BLaER1 (cell line): Measurements from ENCODE around the gene C6orf62.
"Not testable (repeated sequence)": the region's sequence is repeated elsewhere in the genome, so short reads cannot be mapped to it uniquely, and the experiment has no call there.

Source experiments
- H3K27ac ChIP-seq: shearing (Covaris generic); formaldehyde crosslinking; 2 replicates; pipeline ENCODE4 v1.8.1; 2022
- H3K27me3 ChIP-seq: shearing (Covaris generic); formaldehyde crosslinking; 2 replicates; pipeline ENCODE4 v1.8.1; 2022
- H3K36me3 ChIP-seq: shearing (Covaris generic); formaldehyde crosslinking; 2 replicates; pipeline ENCODE4 v1.8.1; 2022
- H3K4me1 ChIP-seq: shearing (Covaris generic); formaldehyde crosslinking; 2 replicates; pipeline ENCODE4 v1.8.1; 2022
- H3K4me2 ChIP-seq: shearing (Covaris generic); formaldehyde crosslinking; 2 replicates; pipeline ENCODE4 v1.8.1; 2022
- H3K4me3 ChIP-seq: shearing (Covaris generic); formaldehyde crosslinking; 2 replicates; pipeline ENCODE4 v1.8.1; 2022
- H3K9ac ChIP-seq: shearing (Covaris generic); formaldehyde crosslinking; 2 replicates; pipeline ENCODE4 v1.8.1; 2022
- H3K9me3 ChIP-seq: shearing (Covaris generic); formaldehyde crosslinking; 2 replicates; pipeline ENCODE4 v1.8.1; 2022
- H4K20me1 ChIP-seq: shearing (Covaris generic); formaldehyde crosslinking; 2 replicates; pipeline ENCODE4 v1.8.1; 2022
- Cebpa-rat ChIP-seq: shearing (Covaris generic); IDR thresholded peaks from 2 replicates; pipeline ENCODE4 v1.8.1; 2022

C6orf62 gene

DNA sequence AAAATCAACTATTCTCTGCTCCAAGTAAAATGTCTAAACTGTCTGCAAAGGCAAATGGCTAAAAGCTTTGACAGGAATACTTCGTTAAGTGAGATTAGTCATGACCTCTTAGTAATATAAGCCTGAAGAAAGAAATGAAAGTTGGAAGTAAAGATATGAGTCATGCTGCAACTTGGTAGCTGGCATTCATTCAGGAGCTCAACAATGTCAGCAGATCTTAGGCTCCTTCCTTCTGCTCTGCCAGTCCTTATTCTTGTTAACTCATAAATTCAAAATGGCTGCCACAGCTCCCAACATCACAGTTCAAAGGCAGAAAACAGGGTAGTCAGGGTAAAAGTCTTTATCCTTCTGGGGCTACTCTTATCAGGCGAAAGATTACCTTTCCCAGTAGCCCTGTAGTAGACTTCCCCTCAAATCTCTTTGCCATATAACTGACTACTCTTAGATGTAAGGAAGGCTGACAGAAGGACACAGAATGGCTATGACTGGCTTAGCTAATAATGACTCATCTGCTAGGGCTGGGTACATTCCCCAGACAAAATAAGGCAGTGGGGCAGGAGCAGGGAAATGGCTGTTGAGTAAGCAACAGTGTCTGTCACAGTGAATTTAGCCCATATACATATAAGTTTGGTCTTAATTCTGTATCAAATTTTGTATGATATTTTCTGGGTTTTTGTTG lies 24.4 kb upstream of the C6orf62 start:
- Histone ChIP-seq H4K20me1 (no peaks in the 10 kb centered on the region), H3K36me3 (no peaks in the 10 kb centered on the region), H3K4me2 (no peak overlapping the region), H3K4me3 (no peak overlapping the region), H3K27me3 (no peaks in the 10 kb centered on the region), H3K4me1 (no peaks in the 10 kb centered on the region), H3K27ac (no peak overlapping the region), H3K9me3 (peaks cover 4% of the 10 kb centered on the region; the same call in 1 of the 2 replicates), H3K9ac (no peak overlapping the region)
- TF ChIP-seq Cebpa-rat = no peak

DNA sequence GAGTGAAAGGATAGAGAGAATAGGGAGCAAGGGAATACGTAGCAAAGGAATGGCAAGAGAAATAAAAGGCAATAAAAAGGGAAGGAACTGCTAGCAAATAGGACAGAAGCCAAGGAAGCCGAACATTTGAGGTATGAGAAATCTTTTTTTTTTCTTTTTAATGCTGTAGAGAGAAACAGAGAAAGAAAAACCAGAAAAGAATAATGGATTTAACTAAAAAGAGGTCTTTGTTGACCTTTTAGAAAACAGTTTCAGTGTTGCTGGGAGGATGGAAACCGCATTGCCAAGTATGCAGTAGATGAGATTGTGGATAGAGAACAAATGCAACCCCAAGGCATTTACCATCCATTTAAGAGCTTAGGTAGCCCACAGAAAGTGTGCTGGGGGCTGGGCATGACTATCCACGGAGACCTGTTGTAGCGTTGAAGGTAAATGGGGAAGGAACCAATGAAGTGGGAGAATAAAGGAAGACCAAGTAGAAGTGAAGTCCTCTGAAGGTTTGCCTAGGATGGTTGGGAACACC lies 23.3 kb upstream of the C6orf62 start:
- peaks cover 4% of the 10 kb centered on the region; the same call in 1 of the 2 replicates for H3K9me3 ChIP-seq
- H4K20me1 ChIP-seq = no peaks in the 10 kb centered on the region
- no peak overlapping the region for H3K27ac ChIP-seq
- no peaks in the 10 kb centered on the region for H3K36me3 ChIP-seq
- no peak for TF ChIP-seq Cebpa-rat
- no peak overlapping the region for H3K4me2 ChIP-seq
- H3K4me3 ChIP-seq = no peak overlapping the region
- H3K4me1 ChIP-seq = no peaks in the 10 kb centered on the region
- H3K9ac ChIP-seq = no peak overlapping the region
- H3K27me3 ChIP-seq = no peaks in the 10 kb centered on the region

DNA sequence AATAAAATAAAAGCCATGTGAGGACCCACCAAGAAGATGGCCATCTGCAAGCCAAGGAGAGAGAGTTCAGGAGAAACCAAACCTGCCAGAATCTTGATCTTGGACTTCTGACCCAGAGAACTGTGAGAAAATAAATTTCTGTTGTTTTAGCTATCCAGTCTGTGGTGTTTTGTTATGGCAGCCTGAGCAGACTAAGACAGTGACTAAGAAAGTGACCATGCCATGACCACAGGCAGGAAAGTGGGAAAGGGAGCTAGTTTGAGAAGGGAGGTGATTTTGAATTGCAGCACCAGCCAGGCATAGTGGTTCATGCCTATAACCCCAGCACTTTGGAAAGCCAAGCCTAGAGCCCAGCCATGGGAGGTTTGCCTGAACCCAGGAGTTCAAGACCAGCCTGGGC lies 21.9 kb upstream of the C6orf62 start:
- Histone ChIP-seq H3K4me2 (no peak overlapping the region), H3K9ac (no peak overlapping the region), H3K4me3 (no peak overlapping the region), H3K4me1 (no peaks in the 10 kb centered on the region), H3K27ac (no peak overlapping the region), H4K20me1 (no peaks in the 10 kb centered on the region), H3K9me3 (peaks cover 4% of the 10 kb centered on the region; the same call in 1 of the 2 replicates), H3K36me3 (no peaks in the 10 kb centered on the region), H3K27me3 (no peaks in the 10 kb centered on the region)
- no peak for TF ChIP-seq Cebpa-rat

DNA sequence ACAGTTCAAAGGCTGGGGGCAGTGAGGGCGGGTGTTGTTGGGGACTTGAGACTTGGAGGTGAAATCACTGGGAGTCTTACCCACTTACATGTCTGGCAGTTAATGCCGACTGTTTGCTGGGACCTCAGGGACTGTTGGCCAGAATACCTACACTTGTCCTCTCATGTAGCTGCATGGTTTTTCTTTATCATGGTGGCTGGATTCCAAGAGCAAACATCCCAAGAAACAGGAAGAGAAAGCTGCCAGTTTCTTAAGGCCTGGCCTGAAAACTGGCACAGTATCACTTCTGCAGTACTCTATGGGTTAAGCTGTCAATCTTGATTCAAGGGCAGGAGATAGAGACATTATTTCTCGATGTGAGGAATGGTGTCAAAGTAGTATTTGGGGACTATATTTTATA lies 19.8 kb upstream of the C6orf62 start:
- TF ChIP-seq Cebpa-rat = no peak
- Histone ChIP-seq H3K27me3 (no peaks in the 10 kb centered on the region), H3K4me3 (no peak overlapping the region), H3K9ac (no peak overlapping the region), H3K9me3 (peaks cover 4% of the 10 kb centered on the region; the same call in 1 of the 2 replicates), H3K4me2 (no peak overlapping the region), H3K4me1 (no peaks in the 10 kb centered on the region), H4K20me1 (no peaks in the 10 kb centered on the region), H3K27ac (no peak overlapping the region), H3K36me3 (no peaks in the 10 kb centered on the region)

DNA sequence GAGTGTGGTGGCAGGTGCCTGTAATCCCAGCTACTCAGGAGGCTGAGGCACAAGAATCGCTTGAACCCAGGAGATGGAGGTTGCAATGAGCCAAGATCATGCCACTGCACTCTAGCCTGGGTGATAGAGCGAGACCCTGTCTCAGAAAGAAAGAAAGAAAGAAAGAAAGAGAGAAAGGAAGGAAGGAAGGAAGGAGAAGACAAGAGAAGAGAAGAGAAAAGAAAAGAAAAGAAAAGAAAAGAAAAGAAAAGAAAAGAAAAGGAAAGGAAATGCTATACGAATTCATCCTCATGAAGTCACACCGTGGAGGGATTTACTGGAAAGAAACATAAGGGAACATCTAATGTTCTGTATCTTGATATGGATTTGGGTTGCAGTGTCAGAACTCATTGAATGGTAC lies 15.8 kb upstream of the C6orf62 start:
- H3K9me3 ChIP-seq = peaks cover 36% of the 10 kb centered on the region
- H3K36me3 ChIP-seq, H3K4me2 ChIP-seq, H4K20me1 ChIP-seq, H3K4me1 ChIP-seq, H3K9ac ChIP-seq, H3K27ac ChIP-seq, H3K27me3 ChIP-seq, H3K4me3 ChIP-seq: not testable (repeated sequence)

DNA sequence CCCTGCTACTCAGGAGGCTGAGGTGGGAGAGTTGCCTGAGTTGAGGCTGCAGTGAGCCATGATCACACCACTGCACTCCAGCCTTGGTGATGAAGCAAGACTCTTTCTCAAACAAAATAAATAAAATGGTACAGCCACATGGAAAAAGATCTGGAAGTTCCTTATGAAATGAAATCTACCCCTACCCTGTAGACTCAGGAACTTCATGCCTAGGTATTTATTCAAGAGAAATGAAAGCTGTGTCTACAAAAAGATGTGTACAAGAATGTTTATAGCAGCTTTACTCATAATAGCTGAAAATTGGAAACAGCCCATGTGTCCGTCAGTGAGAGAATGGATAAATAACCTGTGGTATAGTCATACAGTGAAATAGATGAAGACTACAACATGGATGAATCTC lies 15.2 kb upstream of the C6orf62 start:
- no peaks in the 10 kb centered on the region for H3K27me3 ChIP-seq
- no peaks in the 10 kb centered on the region for H3K4me1 ChIP-seq
- no peaks in the 10 kb centered on the region for H4K20me1 ChIP-seq
- no peaks in the 10 kb centered on the region for H3K36me3 ChIP-seq
- H3K9me3 ChIP-seq = peaks cover 36% of the 10 kb centered on the region
- no peak overlapping the region for H3K4me3 ChIP-seq
- TF ChIP-seq Cebpa-rat = no peak
- no peak overlapping the region for H3K4me2 ChIP-seq
- no peak overlapping the region for H3K27ac ChIP-seq
- no peak overlapping the region for H3K9ac ChIP-seq

DNA sequence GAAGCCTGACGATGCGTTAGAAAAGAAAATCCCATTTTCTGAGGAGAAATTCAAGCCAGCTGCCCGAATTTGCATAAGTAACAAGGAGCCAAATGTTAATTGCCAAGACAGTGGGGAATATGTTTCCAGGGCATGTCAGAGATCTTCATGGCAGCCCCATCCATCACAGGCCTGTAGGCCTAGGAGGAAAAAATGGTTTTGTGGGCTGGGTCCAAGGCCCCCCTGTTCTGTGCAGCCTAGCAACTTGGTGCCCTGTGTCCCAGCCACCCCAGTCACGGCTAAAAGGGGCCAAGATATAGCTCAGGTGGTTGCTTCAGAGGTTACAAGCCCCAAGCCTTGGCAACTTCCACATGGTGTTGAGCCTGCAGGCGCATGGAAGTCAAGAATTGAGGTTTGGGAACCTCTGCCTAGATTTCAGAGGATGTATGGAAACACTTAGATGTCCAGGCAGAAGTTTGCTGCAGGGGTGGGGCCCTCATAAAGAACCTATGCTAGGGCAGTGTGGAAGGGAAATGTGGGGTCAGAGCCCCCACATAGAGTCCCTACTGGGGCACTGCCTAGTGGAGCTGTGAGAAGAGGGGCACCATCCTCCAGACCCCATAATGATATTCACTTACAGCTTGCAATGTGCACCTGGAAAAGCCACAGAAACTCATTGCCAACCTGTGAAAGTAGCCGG lies 12.6 kb upstream of the C6orf62 start:
- H4K20me1 ChIP-seq, H3K4me2 ChIP-seq, H3K27ac ChIP-seq, H3K4me1 ChIP-seq, H3K36me3 ChIP-seq, H3K27me3 ChIP-seq, H3K9ac ChIP-seq: not testable (repeated sequence)
- H3K4me3 ChIP-seq = peak overlapping the region; percentile 17; the same call in 1 of the 2 replicates
- peaks cover 36% of the 10 kb centered on the region for H3K9me3 ChIP-seq

DNA sequence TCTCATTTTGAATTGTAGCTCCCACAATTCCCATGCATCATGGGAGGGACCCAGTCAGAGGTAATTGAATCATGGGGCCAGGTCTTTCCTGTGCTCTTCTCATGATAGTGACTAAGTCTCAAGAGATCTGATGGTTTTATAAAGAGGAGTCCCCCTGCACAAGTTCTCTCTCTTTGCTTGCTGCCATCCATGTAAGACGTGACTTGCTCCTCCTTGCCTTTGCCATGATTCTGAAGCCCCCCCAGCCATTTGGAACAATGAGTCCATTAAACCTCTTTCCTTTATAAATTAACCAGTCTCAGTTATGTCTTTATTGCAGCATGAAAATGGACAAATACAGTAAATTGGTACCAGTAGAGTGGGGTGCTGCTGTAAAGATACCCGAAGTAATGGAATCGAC lies 11.7 kb upstream of the C6orf62 start:
- H4K20me1 ChIP-seq, H3K4me2 ChIP-seq, H3K27ac ChIP-seq, H3K4me3 ChIP-seq, H3K27me3 ChIP-seq, H3K4me1 ChIP-seq, H3K9ac ChIP-seq, H3K36me3 ChIP-seq: not testable (repeated sequence)
- peaks cover 36% of the 10 kb centered on the region for H3K9me3 ChIP-seq

DNA sequence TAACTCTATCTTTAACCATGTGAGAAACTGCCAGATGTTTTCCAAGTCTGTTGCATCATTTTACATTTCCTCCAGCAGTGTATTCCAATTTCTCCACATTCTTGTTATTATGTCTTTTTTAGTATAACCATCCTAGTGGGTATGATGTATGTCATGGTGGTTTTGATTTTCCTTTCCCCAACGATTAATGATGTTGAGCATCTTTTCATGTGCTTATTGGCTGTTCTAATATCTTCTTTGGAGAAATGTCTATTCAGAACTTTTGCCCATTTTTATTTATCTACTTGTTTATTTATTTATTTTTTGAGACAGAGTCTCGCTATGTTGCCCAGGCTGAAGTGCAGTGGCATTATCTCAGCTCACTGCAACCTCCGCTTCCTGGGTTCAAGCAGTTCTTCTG lies 4.3 kb upstream of the C6orf62 start:
- no peak overlapping the region for H3K4me3 ChIP-seq
- H3K4me1 ChIP-seq = peaks cover 16% of the 10 kb centered on the region
- H3K36me3 ChIP-seq = no peaks in the 10 kb centered on the region; the same call in 1 of the 2 replicates
- no peak overlapping the region for H3K4me2 ChIP-seq
- no peaks in the 10 kb centered on the region for H3K27me3 ChIP-seq
- H3K27ac ChIP-seq = no peak overlapping the region
- H3K9me3 ChIP-seq = no peaks in the 10 kb centered on the region; the same call in 1 of the 2 replicates
- TF ChIP-seq Cebpa-rat = no peak
- peaks cover 14% of the 10 kb centered on the region for H4K20me1 ChIP-seq
- H3K9ac ChIP-seq = no peak overlapping the region

DNA sequence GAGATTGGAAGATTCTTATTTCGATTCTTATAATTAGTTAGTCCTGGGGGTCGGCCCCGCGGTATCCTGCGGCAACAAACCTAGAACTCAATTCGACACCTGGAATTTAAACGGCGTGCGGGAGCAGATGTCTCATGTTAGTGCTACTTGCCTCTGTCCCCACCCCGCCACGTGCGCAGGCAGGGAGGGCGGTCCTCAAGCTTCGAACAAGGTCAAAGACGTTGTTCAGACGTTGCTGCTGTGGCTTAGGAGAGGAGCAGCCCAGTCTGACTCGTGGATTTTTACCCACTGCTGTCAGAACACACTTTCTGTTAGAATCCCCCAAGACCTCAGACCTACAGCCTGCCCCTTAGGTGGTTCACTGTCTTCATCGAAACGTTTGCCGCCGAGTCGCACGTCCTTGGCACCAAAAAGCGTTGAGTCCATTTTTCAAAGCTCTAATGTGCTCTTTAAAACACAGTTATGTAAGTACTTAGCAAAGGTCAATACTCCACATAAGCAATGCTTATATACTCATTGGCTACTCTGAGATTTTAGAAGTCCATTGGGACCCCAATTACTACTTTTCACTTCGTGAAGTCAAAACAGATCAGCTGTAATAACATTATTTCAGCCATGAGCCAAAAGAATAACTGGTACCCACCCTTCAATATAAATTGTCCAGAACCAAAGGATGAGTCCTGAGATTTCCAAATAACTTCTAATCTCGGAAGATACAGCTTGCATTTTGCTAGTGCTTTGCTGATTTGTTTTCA lies 2.7 kb upstream of the C6orf62 start:
- Histone ChIP-seq H3K4me1 (peaks cover 32% of the 10 kb centered on the region), H3K4me2 (peak overlapping the region; percentile 67), H3K4me3 (peak overlapping the region; percentile 95), H3K9me3 (no peaks in the 10 kb centered on the region; the same call in 1 of the 2 replicates), H3K27me3 (no peaks in the 10 kb centered on the region), H3K9ac (peak overlapping the region; percentile 99), H3K36me3 (peaks cover 9% of the 10 kb centered on the region), H4K20me1 (peaks cover 31% of the 10 kb centered on the region), H3K27ac (peak overlapping the region; percentile 96)
- no peak for TF ChIP-seq Cebpa-rat
